ENCODE measurements around the gene TBC1D22A.

DNA sequence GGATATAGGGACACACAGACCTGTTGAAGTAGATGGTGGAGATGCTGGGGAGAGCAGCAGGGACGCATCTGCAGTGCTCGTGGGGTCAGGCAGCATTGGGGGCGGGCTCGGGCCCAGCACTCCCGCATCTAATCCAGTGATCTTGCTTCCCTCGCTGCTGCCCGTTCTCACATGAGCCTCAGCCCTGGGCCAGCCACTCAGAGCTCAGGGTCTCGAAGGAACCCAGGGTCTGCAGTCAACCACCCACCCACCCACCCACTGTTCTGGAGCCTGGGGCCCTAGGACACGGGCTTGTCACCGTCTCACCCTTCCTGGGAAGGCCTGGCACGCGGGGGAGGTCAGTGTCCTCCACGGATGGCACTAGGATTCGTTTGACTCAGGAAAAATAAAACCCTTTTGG is 406.0 kb downstream of the TBC1D22A start:
- TF ChIP-seq, protein P1, sequence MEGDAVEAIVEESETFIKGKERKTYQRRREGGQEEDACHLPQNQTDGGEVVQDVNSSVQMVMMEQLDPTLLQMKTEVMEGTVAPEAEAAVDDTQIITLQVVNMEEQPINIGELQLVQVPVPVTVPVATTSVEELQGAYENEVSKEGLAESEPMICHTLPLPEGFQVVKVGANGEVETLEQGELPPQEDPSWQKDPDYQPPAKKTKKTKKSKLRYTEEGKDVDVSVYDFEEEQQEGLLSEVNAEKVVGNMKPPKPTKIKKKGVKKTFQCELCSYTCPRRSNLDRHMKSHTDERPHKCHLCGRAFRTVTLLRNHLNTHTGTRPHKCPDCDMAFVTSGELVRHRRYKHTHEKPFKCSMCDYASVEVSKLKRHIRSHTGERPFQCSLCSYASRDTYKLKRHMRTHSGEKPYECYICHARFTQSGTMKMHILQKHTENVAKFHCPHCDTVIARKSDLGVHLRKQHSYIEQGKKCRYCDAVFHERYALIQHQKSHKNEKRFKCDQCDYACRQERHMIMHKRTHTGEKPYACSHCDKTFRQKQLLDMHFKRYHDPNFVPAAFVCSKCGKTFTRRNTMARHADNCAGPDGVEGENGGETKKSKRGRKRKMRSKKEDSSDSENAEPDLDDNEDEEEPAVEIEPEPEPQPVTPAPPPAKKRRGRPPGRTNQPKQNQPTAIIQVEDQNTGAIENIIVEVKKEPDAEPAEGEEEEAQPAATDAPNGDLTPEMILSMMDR (IDR thresholded peaks at IDR 0.05; ENCODE audit: poor library complexity): no peak
- TF ChIP-seq EZH2phosphoT487 (IDR thresholded peaks at IDR 0.05; ENCODE audit: low read depth, severe bottlenecking, unreplicated experiment): no peak
